Epithelial cell of proximal tubule (primary cell): Measurements from ENCODE around the gene CREG1. TPM values are rescaled to one million over a fixed set of nuclear protein-coding genes. Genes with fewer than 3 reads are reported as not detected.

Experiments used
- DNase-seq: peaks from one replicate; pipeline ENCODE4 v3.0.0-alpha.2; 2011; ENCODE audit warnings: low read depth
- H3K4me3 ChIP-seq: 2 replicates; pipeline ENCODE4 v1.5.1; 2011; ENCODE audit warnings: low read depth, mild to moderate bottlenecking, low read length
- CTCF ChIP-seq: conservative IDR thresholded peaks from 2 replicates; pipeline ENCODE4 v1.5.1; 2012; ENCODE audit warnings: low read depth, mild to moderate bottlenecking, low read length
- total RNA-seq: library from RNA; depleted of rRNA; stranded (reverse); fragments of >200 nt; gene quantifications from 2 replicates; pipeline ENCODE4 v1.2.3, GENCODE V29; 2015

CREG1 gene
- total RNA-seq, 1 donor from 2014 or later, result 48.1 TPM

GRCh38 chr1:167522246-167522645 lies 31.3 kb downstream of the CREG1 start:
- DNase-seq, result no peak
- H3K4me3 ChIP-seq, result no peak overlapping the region
- TF ChIP-seq CTCF, result no peak

- DNase-seq, result no peak
- TF ChIP-seq CTCF, result peak; percentile 23
- no peak overlapping the region for H3K4me3 ChIP-seq
These were observed 32.8 kb downstream of the CREG1 start for GRCh38 chr1:167520711-167521206.

DNA sequence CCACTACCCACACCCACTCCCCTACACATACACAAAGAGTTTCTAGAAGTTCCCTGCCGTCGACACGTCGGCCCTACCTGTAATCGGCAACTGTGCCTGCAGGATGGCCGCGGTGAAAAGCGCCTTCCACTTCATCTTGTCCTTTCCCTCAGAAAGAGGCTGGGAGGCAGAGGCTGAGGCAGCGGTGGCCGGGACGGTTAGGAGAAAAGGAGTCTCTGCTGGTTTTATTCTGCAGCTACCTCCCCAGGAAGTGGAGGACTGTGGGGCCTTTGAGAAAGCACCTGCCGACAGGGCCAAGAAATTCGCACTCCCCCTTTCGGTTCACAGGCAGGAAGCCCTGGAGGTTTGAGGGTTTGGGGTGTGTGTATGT lies 35.2 kb downstream of the CREG1 start, which contains the start of gene CD247:
Gene CD247, minus strand, starts transcription at position 199 of the 370 bp plus-strand sequence. Its CDS starts 64 bp downstream, at position 135.
- no peak for TF ChIP-seq CTCF
- no peak for DNase-seq
- no peak within 1 kb of the TSS for H3K4me3 ChIP-seq

DNA sequence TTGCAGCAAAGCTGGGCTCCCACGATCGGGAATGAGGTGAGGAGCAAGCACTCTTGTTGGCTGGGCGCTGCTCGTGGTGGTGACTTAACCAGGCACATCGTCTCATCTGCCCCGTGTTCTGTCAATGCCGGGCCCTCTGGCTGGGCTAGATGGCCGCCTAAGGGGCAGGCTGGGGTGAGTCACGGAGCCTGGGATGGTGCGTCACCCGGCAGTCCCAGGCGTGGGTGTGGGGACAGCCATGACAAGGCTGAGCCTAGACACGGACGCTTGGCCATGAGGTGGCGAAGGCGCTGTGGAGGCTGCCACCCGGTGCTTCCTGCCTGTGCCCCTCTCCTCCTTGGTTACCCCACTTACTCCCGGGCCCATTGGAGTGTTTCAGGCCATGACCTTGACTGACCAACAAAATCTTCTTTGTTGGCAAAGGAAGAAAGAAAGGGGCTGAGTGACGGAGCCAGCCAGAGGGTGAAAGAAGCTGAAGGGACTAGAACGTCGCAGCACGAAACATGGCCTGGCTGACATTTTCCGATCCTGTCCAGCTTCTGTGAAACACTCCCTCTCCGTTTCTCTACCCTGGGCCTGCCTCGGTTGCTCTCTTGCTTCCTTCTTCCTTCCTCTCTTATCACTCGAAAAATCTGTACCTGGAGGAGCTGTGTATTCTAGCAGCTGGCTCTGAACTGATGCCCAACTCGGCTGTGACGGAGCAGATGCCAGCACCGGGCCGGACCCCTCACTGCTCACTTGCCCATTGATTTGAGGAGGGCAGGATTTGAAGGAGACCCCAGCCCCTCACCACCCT lies 35.8 kb downstream of the CREG1 start:
- no peak for TF ChIP-seq CTCF
- DNase-seq, result no peak
- no peak overlapping the region for H3K4me3 ChIP-seq

GRCh38 chr1:167516404-167517388 lies 36.9 kb downstream of the CREG1 start:
- DNase-seq, result no peak
- H3K4me3 ChIP-seq, result no peak overlapping the region
- no peak for TF ChIP-seq CTCF

DNA sequence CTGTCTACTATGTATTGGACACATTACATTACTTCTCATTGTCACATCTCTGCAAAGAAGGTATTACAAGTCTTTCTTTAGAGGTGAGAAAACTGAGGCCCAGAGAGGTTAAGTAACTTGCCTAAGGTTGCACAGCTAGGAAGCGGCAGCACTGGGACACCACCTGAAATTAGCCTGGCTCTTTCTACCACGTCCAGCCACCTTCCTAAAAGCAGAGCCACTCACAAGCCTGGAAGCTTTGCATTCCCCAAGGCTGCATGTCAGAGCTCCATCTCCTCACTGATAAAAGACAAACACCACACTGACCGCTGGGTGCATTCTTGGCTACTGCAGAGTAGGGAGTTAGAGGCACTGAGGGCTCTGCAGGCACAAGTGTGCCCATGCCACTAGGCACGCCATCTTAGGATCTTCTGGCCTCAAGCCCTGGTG lies 37.7 kb downstream of the CREG1 start:
- H3K4me3 ChIP-seq, result no peak overlapping the region
- DNase-seq, result no peak
- no peak for TF ChIP-seq CTCF
